IMR-90 (cell line): ENCODE measurements around the gene OXSR1. TPM values are rescaled to one million over a fixed set of nuclear protein-coding genes. Genes with fewer than 3 reads are reported as not detected.

Experiments used
- ATAC-seq: fragments of 200-7000 bp; cut with Tn5 transposase; 2 replicates; pipeline ENCODE4 v1.9.1; 2020; ENCODE audit warnings: low read depth, mild to moderate bottlenecking, moderate library complexity
- BruUV-seq: library from RNA; stranded (reverse); fragments of 400-500 nt; replicated peaks from 2 replicates; lab custom pipeline; 2021; lab: Mats Ljungman, UMichigan
- CTCF ChIA-PET: fragments of 300-600 bp; formaldehyde crosslinking; extraction: SDS; loops from one replicate; lab custom pipeline; 2021; ENCODE audit warnings: antibody characterized with exemption; lab: Yijun Ruan, JAX
- POLR2A ChIA-PET: fragments of 300-600 bp; sonication (Branson Sonifier 250); formaldehyde crosslinking; loops from one replicate; lab custom pipeline; 2022; ENCODE audit warnings: antibody characterized with exemption; ENCODE audit not compliant: unreplicated experiment; lab: Charles Lee
- DNase-seq: peaks from one replicate; pipeline ENCODE4 v3.0.0; 2013
- H2AFZ ChIP-seq: replicated peaks from 2 replicates; pipeline ENCODE3; 2013; ENCODE audit warnings: low read length, mild to moderate bottlenecking; ENCODE audit not compliant: poor library complexity
- H2AK5ac ChIP-seq: 2 replicates; pipeline ENCODE4 v1.6.1; 2013; ENCODE audit warnings: low read depth, low read length, inconsistent platforms
- H2AK9ac ChIP-seq: replicated peaks from 2 replicates; pipeline ENCODE3; 2013; ENCODE audit warnings: mild to moderate bottlenecking, low read depth, low read length, moderate library complexity; ENCODE audit not compliant: poor library complexity
- H2BK120ac ChIP-seq: 2 replicates; pipeline ENCODE4 v1.6.1; 2013; ENCODE audit warnings: low read depth, low read length, inconsistent platforms
- H2BK15ac ChIP-seq: 3 replicates; pipeline ENCODE4 v1.6.1; 2013; ENCODE audit warnings: low read depth, low read length, inconsistent platforms
- H2BK20ac ChIP-seq: 2 replicates; pipeline ENCODE4 v1.6.1; 2013; ENCODE audit warnings: low read depth, mild to moderate bottlenecking, inconsistent platforms, low read length, moderate library complexity
- H2BK5ac ChIP-seq: 2 replicates; pipeline ENCODE4 v1.6.1; 2013; ENCODE audit warnings: mild to moderate bottlenecking, low read depth, low read length, inconsistent platforms; ENCODE audit not compliant: poor library complexity, severe bottlenecking
- H3K14ac ChIP-seq: replicated peaks from 2 replicates; pipeline ENCODE4 v1.6.1; 2013; ENCODE audit warnings: low read depth, low read length, inconsistent platforms
- H3K18ac ChIP-seq: 2 replicates; pipeline ENCODE4 v1.6.1; 2013; ENCODE audit warnings: low read depth, low read length, control low read depth
- H3K23ac ChIP-seq: 2 replicates; pipeline ENCODE4 v1.6.1; 2013; ENCODE audit warnings: low read depth, low read length, inconsistent platforms
- H3K27ac ChIP-seq: 2 replicates; pipeline ENCODE4 v1.5.1; 2013; ENCODE audit warnings: mild to moderate bottlenecking, control low read depth, low read length; ENCODE audit not compliant: insufficient read depth
- H3K27me3 ChIP-seq: 2 replicates; pipeline ENCODE4 v1.6.1; 2013; ENCODE audit warnings: low read length; ENCODE audit not compliant: control insufficient read depth, insufficient read depth
- H3K36me3 ChIP-seq: 2 replicates; pipeline ENCODE4 v1.6.1; 2013; ENCODE audit warnings: low read length, mixed read lengths; ENCODE audit not compliant: control insufficient read depth, insufficient read depth
- H3K4ac ChIP-seq: 2 replicates; pipeline ENCODE4 v1.6.1; 2013; ENCODE audit warnings: low read depth, low read length, inconsistent platforms
- H3K4me1 ChIP-seq: 2 replicates; pipeline ENCODE4 v1.6.1; 2013; ENCODE audit warnings: low read length, mixed read lengths; ENCODE audit not compliant: control insufficient read depth, insufficient read depth
- H3K4me2 ChIP-seq: 2 replicates; pipeline ENCODE4 v1.6.1; 2013; ENCODE audit warnings: low read depth, mild to moderate bottlenecking, control low read depth, low read length, moderate library complexity
- H3K4me3 ChIP-seq: 2 replicates; pipeline ENCODE4 v1.5.1; 2013; ENCODE audit warnings: low read depth, mild to moderate bottlenecking, control low read depth, low read length, moderate library complexity; ENCODE audit not compliant: insufficient read depth
- H3K56ac ChIP-seq: 2 replicates; pipeline ENCODE4 v1.6.1; 2013; ENCODE audit warnings: low read length, inconsistent platforms; ENCODE audit not compliant: insufficient read depth; ENCODE audit errors: extremely low read depth
- H3K79me1 ChIP-seq, 2 experiments: 2 replicates each; pipeline ENCODE4 v1.6.1; 2013; ENCODE audit warnings: low read length in 2 of 2, inconsistent platforms in 1 of 2, low read depth in 1 of 2
- H3K9ac ChIP-seq: 2 replicates; pipeline ENCODE4 v1.6.1; 2013; ENCODE audit warnings: low read depth, low read length, control low read depth
- H3K9me1 ChIP-seq: 2 replicates; pipeline ENCODE4 v1.6.1; 2013; ENCODE audit warnings: low read length, inconsistent platforms; ENCODE audit not compliant: insufficient read depth
- H3K9me3 ChIP-seq: 2 replicates; pipeline ENCODE4 v1.6.1; 2013; ENCODE audit warnings: low read length; ENCODE audit not compliant: control insufficient read depth, insufficient read depth
- H4K20me1 ChIP-seq: 2 replicates; pipeline ENCODE4 v1.6.1; 2013; ENCODE audit warnings: low read length, inconsistent platforms; ENCODE audit not compliant: insufficient read depth
- H4K5ac ChIP-seq: 2 replicates; pipeline ENCODE4 v1.6.1; 2013; ENCODE audit warnings: mild to moderate bottlenecking, low read depth, low read length, control low read depth
- H4K8ac ChIP-seq, 2 experiments: 2 replicates each; pipeline ENCODE4 v1.6.1; 2013; ENCODE audit warnings: low read depth in 2 of 2, low read length in 2 of 2, control low read depth in 1 of 2, inconsistent platforms in 1 of 2
- H4K91ac ChIP-seq: 2 replicates; pipeline ENCODE4 v1.6.1; 2013; ENCODE audit warnings: low read depth, low read length, inconsistent platforms; ENCODE audit not compliant: insufficient read depth
- MAZ ChIP-seq: IDR thresholded peaks from 2 replicates; pipeline ENCODE4 v1.6.1; 2012; ENCODE audit warnings: low read depth, mild to moderate bottlenecking, low read length, improper control_type of control experiment, moderate library complexity, borderline replicate concordance
- POLR2A ChIP-seq: IDR thresholded peaks from 2 replicates; pipeline ENCODE4 v1.6.1; 2012; ENCODE audit warnings: mild to moderate bottlenecking, low read depth, low read length
- WGBS, 2 experiments: methylation state at CpG; one replicate each; pipeline versions ENCODE4 v1.1.5 to v1.1.7; 2013; ENCODE audit warnings: missing lambda C conversion rate in 2 of 2; ENCODE audit not compliant: insufficient read length in 1 of 2; ENCODE audit errors: extremely low coverage in 2 of 2; 5-methylcytosine and 5-hydroxymethylcytosine counted together
- dilution Hi-C: fragments of 300-500 bp; cut with HindIII; formaldehyde crosslinking; loops from one replicate; pipeline ENCODE4 v1.14.3; 2018; ENCODE audit warnings: low sequenced_read_pairs; ENCODE audit not compliant: unreplicated experiment
- in situ Hi-C: fragments of 300-500 bp; cut with MboI; formaldehyde crosslinking; loops from 3 replicates; pipeline ENCODE4 v1.14.3; 2019; ENCODE audit warnings: low sequenced_read_pairs, inconsistent platforms, mixed read lengths
- intact Hi-C: fragments of 100-400 bp; cut with micrococcal nuclease; formaldehyde crosslinking; loops from 2 replicates; pipeline ENCODE4 v1.10.0; 2022
- polyA plus RNA-seq, 3 experiments: library from polyadenylated mRNA; depleted of rRNA; stranded (reverse); fragments of >200 nt; gene quantifications; 2 replicates each; pipeline ENCODE4 v1.2.3, GENCODE V29; 2012; ENCODE audit warnings: low replicate concordance in 1 of 3
- total RNA-seq: library from RNA; depleted of rRNA; stranded (reverse); fragments of >200 nt; gene quantifications from 2 replicates; pipeline ENCODE4 v1.2.3, GENCODE V29; 2012
- TF ChIP-seq, protein P1 (sequence below): fragments of 150-350 bp; IDR thresholded peaks from 2 replicates; pipeline ENCODE4 v1.6.1; 2016; ENCODE audit warnings: low read depth, mild to moderate bottlenecking, low read length, moderate library complexity, borderline replicate concordance

OXSR1 gene
- total and polyA plus RNA-seq, 2 of the 4 experiments (the other 2 are of a cell fraction) = 32.9 to 37.6 TPM

- WGBS, 2 experiments = no CpG with 5 or more reads among the region's 4 CpGs
- Histone ChIP-seq H3K9ac (no peak overlapping the region), H4K8ac (no peak overlapping the region), H3K4me3 (no peak overlapping the region), H3K4me2 (no peak overlapping the region), H3K56ac (no peak overlapping the region), H2BK20ac (no peak overlapping the region), H4K91ac (no peak overlapping the region), H2BK5ac (no peak overlapping the region), H2BK120ac (no peak overlapping the region), H2BK15ac (no peak overlapping the region), H2AFZ (no peak overlapping the region), H3K14ac (no peak overlapping the region), H3K9me1 (peaks cover 14% of the 10 kb centered on the region), H4K20me1 (peaks cover 53% of the 10 kb centered on the region; the same call in 1 of the 2 replicates), H3K36me3 (peaks cover 17% of the 10 kb centered on the region), H3K18ac (no peak overlapping the region), H3K27me3 (no peaks in the 10 kb centered on the region), H3K4ac (no peak overlapping the region), H4K5ac (no peak overlapping the region), H2AK5ac (no peak overlapping the region), H3K9me3 (no peaks in the 10 kb centered on the region), H3K27ac (no peak overlapping the region), H3K23ac (no peak overlapping the region), H3K4me1 (peaks cover 3% of the 10 kb centered on the region), H2AK9ac (no peak overlapping the region), H3K79me1 (peaks cover 51 to 71% of the 10 kb centered on the region in 2 experiments)
- no TSS peak for BruUV-seq
- in situ Hi-C loops = no loop called here
- no peak for DNase-seq
- intact Hi-C loops = no loop called here
- POLR2A ChIA-PET = no interaction called here
- no peak for TF ChIP-seq MAZ
- TF ChIP-seq POLR2A = no peak
- TF ChIP-seq, protein P1, sequence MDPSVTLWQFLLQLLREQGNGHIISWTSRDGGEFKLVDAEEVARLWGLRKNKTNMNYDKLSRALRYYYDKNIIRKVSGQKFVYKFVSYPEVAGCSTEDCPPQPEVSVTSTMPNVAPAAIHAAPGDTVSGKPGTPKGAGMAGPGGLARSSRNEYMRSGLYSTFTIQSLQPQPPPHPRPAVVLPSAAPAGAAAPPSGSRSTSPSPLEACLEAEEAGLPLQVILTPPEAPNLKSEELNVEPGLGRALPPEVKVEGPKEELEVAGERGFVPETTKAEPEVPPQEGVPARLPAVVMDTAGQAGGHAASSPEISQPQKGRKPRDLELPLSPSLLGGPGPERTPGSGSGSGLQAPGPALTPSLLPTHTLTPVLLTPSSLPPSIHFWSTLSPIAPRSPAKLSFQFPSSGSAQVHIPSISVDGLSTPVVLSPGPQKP = no peak
- dilution Hi-C loops = no loop called here
- CTCF ChIA-PET = no interaction called here
- no peak for ATAC-seq
Observed at GRCh38 chr3:38207254-38208003, 42.1 kb downstream of the OXSR1 start.
